Upper lobe of left lung (tissue), 4 donors: ENCODE results near the gene RUNX2.

Experiments
- CTCF ChIP-seq, 6 experiments: fragments of 450-650 bp in 4 of 6; fragments of 200-600 bp in 2 of 6; sonication (generic) in 2 of 6; IDR thresholded peaks; one replicate each; pipeline ENCODE4 v1.5.1; 2016 to 2019; ENCODE audit warnings: antibody characterized with exemption in 6 of 6
- EP300 ChIP-seq, 4 donors: sonication (generic); formaldehyde crosslinking; IDR thresholded peaks; one replicate each; pipeline ENCODE4 v1.5.1; 2017; ENCODE audit warnings: antibody characterized with exemption in 4 of 4, control low read depth in 2 of 4
- POLR2AphosphoS5 ChIP-seq, 2 donors: sonication (generic); formaldehyde crosslinking; IDR thresholded peaks; one replicate each; pipeline ENCODE4 v1.5.1; 2017; ENCODE audit warnings: antibody characterized with exemption in 2 of 2

- TF ChIP-seq CTCF (IDR thresholded peaks at IDR 0.05) (no peak), POLR2AphosphoS5 (IDR thresholded peaks at IDR 0.05) (no peak), EP300 (IDR thresholded peaks at IDR 0.05) (no peak)
These were observed 349.5 kb downstream of the RUNX2 start for GRCh38 chr6:45677381-45678284.
